ENCODE data around the gene CNN3. TPM values are rescaled to one million over a fixed set of nuclear protein-coding genes. Genes with fewer than 3 reads are reported as not detected.

The CNN3 gene
- total and polyA plus RNA-seq, 8 donors = 70.0 to 353 (median 133) TPM

DNA sequence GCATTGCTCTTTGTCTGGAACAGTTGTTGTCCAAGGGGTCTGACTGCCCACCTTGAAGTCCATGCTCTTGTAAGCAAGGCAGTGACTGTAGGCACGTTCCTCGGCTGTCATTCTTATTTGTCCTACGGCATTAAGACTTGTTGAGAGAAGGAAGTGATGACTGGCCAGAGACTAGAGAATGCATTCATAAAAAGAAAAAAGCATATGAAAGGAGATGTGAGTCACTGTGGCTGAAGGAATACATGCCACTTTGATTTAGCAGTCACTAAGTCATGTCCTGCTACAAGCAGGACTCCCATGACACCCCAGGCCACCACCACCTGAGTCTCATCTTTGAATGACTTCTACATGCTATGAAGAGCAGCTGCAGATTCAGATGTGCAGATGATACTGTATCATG is 50.5 kb downstream of the CNN3 start:
- no peak overlapping the region for H3K4me3 ChIP-seq
- no peaks in the 10 kb centered on the region for H3K27me3 ChIP-seq
- TF ChIP-seq, protein P1, sequence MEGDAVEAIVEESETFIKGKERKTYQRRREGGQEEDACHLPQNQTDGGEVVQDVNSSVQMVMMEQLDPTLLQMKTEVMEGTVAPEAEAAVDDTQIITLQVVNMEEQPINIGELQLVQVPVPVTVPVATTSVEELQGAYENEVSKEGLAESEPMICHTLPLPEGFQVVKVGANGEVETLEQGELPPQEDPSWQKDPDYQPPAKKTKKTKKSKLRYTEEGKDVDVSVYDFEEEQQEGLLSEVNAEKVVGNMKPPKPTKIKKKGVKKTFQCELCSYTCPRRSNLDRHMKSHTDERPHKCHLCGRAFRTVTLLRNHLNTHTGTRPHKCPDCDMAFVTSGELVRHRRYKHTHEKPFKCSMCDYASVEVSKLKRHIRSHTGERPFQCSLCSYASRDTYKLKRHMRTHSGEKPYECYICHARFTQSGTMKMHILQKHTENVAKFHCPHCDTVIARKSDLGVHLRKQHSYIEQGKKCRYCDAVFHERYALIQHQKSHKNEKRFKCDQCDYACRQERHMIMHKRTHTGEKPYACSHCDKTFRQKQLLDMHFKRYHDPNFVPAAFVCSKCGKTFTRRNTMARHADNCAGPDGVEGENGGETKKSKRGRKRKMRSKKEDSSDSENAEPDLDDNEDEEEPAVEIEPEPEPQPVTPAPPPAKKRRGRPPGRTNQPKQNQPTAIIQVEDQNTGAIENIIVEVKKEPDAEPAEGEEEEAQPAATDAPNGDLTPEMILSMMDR (IDR thresholded peaks at IDR 0.05) = no peak
- no peak for TF ChIP-seq POLR2A (IDR thresholded peaks at IDR 0.05)
- no peaks in the 10 kb centered on the region for H3K9me3 ChIP-seq
- intact Hi-C loops (cut with DNase I; ENCODE audit: low total_unique reads) = no loop called here
- WGBS, 5 donors = 78 to 90% (median 84%) methylated on average over 3 of the region's 3 CpGs
- peaks cover 0 to 25% (median 7%) of the 10 kb centered on the region in 4 donors for H3K36me3 ChIP-seq
- no peak overlapping the region for H3K27ac ChIP-seq
- peaks cover 0 to 24% (median 7%) of the 10 kb centered on the region in 4 donors for H3K4me1 ChIP-seq
- no peak for DNase-seq

DNA sequence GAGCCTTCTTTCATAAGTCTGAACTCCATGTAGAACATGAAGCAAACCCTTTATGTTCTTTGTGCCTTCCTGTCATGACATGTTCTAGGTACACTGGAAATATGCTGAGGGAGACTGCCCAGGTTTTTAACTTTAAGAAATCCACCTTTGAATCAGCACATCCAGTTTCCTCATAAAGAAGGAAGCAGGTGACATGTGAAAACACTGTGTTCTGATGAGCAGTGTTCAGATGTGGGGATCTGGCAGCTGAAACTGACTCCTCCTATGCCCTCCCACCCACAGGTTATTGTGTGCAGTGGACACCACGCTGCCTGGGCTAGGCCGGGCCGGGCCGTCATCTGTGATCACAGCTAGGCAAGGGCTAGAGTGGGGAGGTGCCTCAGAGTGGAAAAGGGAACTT is 51.1 kb downstream of the CNN3 start:
- intact Hi-C loops (cut with DNase I; ENCODE audit: low total_unique reads) = no loop called here
- H3K4me3 ChIP-seq = no peak overlapping the region
- 74 to 89% (median 80%) methylated on average over 3 to 4 of the region's 4 CpGs for WGBS, 5 donors
- H3K27me3 ChIP-seq = no peaks in the 10 kb centered on the region
- peaks cover 0 to 30% (median 8%) of the 10 kb centered on the region in 4 donors for H3K36me3 ChIP-seq
- H3K27ac ChIP-seq = no peak overlapping the region
- no peaks in the 10 kb centered on the region for H3K9me3 ChIP-seq
- peaks cover 0 to 24% (median 7%) of the 10 kb centered on the region in 4 donors for H3K4me1 ChIP-seq
- TF ChIP-seq, protein P1 (IDR thresholded peaks at IDR 0.05) = no peak
- TF ChIP-seq POLR2A (IDR thresholded peaks at IDR 0.05) (no peak), EP300 (IDR thresholded peaks at IDR 0.05) (no peak), POLR2AphosphoS5 (IDR thresholded peaks at IDR 0.05) (no peak)
- DNase-seq = no peak

GRCh38 chr1:94874423-94874822 is 52.5 kb downstream of the CNN3 start:
- no peak for DNase-seq
- 90 to 98% (median 96%) methylated on average over 6 of the region's 6 CpGs for WGBS, 5 donors
- intact Hi-C loops (cut with DNase I; ENCODE audit: low total_unique reads) = no loop called here
- Histone ChIP-seq H3K27ac (peak overlapping the region in 2 of 5 donors; percentile 27 to 75), H3K36me3 (peaks cover 0 to 32% (median 12%) of the 10 kb centered on the region in 4 donors), H3K27me3 (no peaks in the 10 kb centered on the region), H3K4me3 (no peak overlapping the region), H3K9me3 (no peaks in the 10 kb centered on the region), H3K4me1 (peaks cover 0 to 24% (median 7%) of the 10 kb centered on the region in 4 donors)
- TF ChIP-seq, protein P1 (IDR thresholded peaks at IDR 0.05) = no peak
- TF ChIP-seq POLR2A (IDR thresholded peaks at IDR 0.05) = no peak
- TF ChIP-seq POLR2AphosphoS5 (IDR thresholded peaks at IDR 0.05) = no peak
- no peak for TF ChIP-seq EP300 (IDR thresholded peaks at IDR 0.05)

DNA sequence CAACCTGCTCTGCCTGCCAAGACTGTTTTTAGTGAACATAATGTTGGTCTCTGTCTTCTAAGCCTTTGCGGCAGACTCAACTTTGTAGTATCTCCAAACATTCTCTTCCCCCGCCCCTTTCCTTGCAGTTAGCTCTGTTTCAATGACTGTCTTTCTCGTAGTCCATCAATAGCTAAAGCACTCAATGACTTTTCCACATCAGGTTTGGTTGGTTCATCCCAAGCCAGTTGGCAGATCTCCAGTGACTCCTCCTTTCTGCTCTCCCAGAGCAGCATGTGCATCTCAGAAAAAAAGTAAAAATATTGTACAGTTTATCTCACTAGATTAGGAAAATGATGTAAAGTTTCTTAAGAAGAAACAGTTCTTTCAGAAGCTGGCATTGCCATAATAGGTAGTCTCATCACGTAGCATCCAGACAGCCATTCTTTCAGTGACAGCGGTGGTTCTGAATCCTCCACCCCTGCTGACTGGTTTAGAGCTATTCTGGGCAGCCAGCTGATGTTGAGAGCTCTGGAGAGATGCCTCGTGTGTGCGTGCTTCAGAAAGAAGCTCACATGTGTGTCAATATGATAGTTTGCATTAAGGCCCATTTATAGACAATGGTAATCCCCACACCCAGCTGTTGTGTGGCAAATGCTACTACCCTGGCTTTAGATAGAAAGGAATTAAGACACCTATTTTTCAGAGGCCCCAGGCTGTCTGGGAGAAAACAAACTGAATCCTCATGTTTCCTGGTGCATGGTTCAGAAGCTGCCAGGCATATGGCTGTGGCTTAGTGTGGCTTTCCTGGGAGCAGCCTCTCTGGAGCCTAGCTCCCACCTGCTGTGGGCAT is 53.2 kb downstream of the CNN3 start:
- no peaks in the 10 kb centered on the region for H3K9me3 ChIP-seq
- no peak for TF ChIP-seq POLR2AphosphoS5 (IDR thresholded peaks at IDR 0.05)
- TF ChIP-seq, protein P1 (IDR thresholded peaks at IDR 0.05) = no peak
- TF ChIP-seq EP300 (IDR thresholded peaks at IDR 0.05) = no peak
- TF ChIP-seq POLR2A (IDR thresholded peaks at IDR 0.05) = no peak
- DNase-seq = peak in 1 of 2 donors; percentile 67
- H3K4me3 ChIP-seq = no peak overlapping the region
- intact Hi-C loops (cut with DNase I; ENCODE audit: low total_unique reads) = no loop called here
- H3K36me3 ChIP-seq = peaks cover 0 to 37% (median 14%) of the 10 kb centered on the region in 4 donors
- H3K27me3 ChIP-seq = no peaks in the 10 kb centered on the region
- H3K27ac ChIP-seq = peak overlapping the region in 2 of 5 donors; percentile 27 to 75
- peaks cover 0 to 24% (median 7%) of the 10 kb centered on the region in 4 donors for H3K4me1 ChIP-seq
- 63 to 82% (median 74%) methylated on average over 7 of the region's 7 CpGs for WGBS, 5 donors
